K562 (cell line): Measurements from ENCODE around the gene LONRF2.

Experiments used
- CHCHD3 ChIP-seq: fragments of 250-450 bp; sonication (Bioruptor Pico); IDR thresholded peaks from 2 replicates; pipeline ENCODE4 v2.1.2; 2022; ENCODE audit warnings: mild to moderate bottlenecking
- CHD2 ChIP-seq: IDR thresholded peaks from 2 replicates; pipeline ENCODE4 v1.6.1; 2011; ENCODE audit warnings: low read depth, low read length
- E2F8 ChIP-seq: fragments of 450-650 bp; IDR thresholded peaks from 2 replicates; pipeline ENCODE4 v1.7.1; 2018; ENCODE audit warnings: mild to moderate bottlenecking, low read depth; ENCODE audit not compliant: partially characterized antibody
- MTA1 ChIP-seq: fragments of 450-650 bp; IDR thresholded peaks from 2 replicates; pipeline ENCODE4 v1.6.1; 2017; ENCODE audit warnings: borderline replicate concordance
- TCF3 ChIP-seq: sonication (generic); formaldehyde crosslinking; IDR thresholded peaks from 2 replicates; pipeline ENCODE4 v1.4.0; 2020; ENCODE audit warnings: mild to moderate bottlenecking, missing genetic modification reagents
- TF ChIP-seq, protein P1 (sequence below), 3 experiments: IDR thresholded peaks in 2 of 3; conservative IDR thresholded peaks in 1 of 3; 2 replicates each; pipeline ENCODE4 v1.5.1; 2011 to 2012; ENCODE audit warnings: low read length in 3 of 3, mild to moderate bottlenecking in 3 of 3, control low read depth in 2 of 3, improper control_type of control experiment in 1 of 3, inconsistent platforms in 1 of 3, low read depth in 1 of 3, mixed read lengths in 1 of 3, moderate library complexity in 1 of 3; ENCODE audit not compliant: insufficient read depth in 2 of 3

DNA sequence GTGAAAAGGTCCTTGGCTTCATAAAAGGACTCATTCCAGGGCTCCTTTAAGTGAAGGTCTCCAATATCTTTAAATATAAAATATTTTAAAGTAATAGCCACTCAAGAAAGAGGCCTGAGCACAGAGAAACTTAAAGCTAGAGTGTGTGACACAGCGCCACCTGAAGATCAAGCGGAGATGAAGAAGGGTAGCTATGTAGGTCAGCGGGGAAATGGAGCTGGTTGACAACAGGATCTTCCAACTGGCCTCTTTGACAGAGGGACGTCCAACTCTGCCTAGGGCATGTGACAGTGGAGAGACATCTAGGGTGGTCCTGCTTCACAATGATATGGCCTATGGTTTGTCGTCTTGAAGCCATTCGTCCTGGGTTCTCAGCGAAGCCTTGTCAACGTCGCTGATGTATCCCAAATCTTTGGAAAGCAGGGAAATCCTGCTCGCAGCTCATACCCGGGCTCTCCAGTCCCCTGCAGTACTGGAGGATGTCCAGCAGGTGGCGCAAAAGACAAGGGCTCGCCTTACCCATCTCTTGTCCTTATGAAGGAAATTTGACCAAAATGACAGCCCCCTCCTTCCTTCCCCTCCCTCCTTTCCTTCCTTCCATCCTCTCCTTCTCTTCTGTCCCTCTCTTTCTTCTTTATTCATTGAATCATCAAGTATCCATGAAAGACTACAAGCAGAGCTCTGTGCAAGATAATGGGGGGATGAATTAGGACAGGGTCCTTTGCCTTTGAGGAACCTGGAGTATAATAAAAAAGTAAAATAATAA lies 59.6 kb downstream of the LONRF2 start:
- TF ChIP-seq TCF3 (CRISPR knock-in tag), result no peak
- TF ChIP-seq CHCHD3 (CRISPR knock-in tag), result no peak
- TF ChIP-seq E2F8, result no peak
- TF ChIP-seq, protein P1, sequence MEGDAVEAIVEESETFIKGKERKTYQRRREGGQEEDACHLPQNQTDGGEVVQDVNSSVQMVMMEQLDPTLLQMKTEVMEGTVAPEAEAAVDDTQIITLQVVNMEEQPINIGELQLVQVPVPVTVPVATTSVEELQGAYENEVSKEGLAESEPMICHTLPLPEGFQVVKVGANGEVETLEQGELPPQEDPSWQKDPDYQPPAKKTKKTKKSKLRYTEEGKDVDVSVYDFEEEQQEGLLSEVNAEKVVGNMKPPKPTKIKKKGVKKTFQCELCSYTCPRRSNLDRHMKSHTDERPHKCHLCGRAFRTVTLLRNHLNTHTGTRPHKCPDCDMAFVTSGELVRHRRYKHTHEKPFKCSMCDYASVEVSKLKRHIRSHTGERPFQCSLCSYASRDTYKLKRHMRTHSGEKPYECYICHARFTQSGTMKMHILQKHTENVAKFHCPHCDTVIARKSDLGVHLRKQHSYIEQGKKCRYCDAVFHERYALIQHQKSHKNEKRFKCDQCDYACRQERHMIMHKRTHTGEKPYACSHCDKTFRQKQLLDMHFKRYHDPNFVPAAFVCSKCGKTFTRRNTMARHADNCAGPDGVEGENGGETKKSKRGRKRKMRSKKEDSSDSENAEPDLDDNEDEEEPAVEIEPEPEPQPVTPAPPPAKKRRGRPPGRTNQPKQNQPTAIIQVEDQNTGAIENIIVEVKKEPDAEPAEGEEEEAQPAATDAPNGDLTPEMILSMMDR (IDR thresholded peaks at IDR 0.05 in 2 of 3, conservative IDR thresholded peaks at IDR 0.05 in 1 of 3; ENCODE audit: insufficient read depth in 2 of 3, low read depth in 1 of 3, low read length in 3 of 3), result peak; percentile 91 to 94 (median 94)
- TF ChIP-seq MTA1, result no peak
- TF ChIP-seq CHD2, result no peak
